Heart left ventricle (tissue), 13 donors: ENCODE measurements around the gene SLX4IP.

Experiments used
- CTCF ChIP-seq, 12 donors: fragments of 200-600 bp; sonication (generic) in 4 of 12; IDR thresholded peaks; one replicate each; pipeline versions ENCODE4 v1.5.0 to v1.8.0; 2018 to 2022; ENCODE audit warnings: antibody characterized with exemption in 12 of 12, mild to moderate bottlenecking in 5 of 12
- POLR2A ChIP-seq, 2 donors: fragments of 450-650 bp; IDR thresholded peaks; one replicate each; pipeline ENCODE4 v1.6.1; 2017; ENCODE audit warnings: antibody characterized with exemption in 2 of 2, mild to moderate bottlenecking in 2 of 2, moderate library complexity in 2 of 2
- donor health status: ischemic (EF 13 %, LVEDD 7.1; RV severe dilation, severe dysfunction).
- donor health status: DM: no; HTN: yes; CAD: no.
- donor health status: DM: no; HTN: no; CAD: no.
- donor health status: ischemic (EF 25% LVEDD 6.9; RV normal size, moderate dysfunction).
- donor health status: ischemic (EF 25% LVEDD 5.7; RV mildly dilated, moderate dysfunction).
- donor health status: ischemic (EF 35%, LVEDD 5.7; RV mildly dilated, moderate dysfunction).
- donor health status: nonischemic (EF 11% LVEDD 7.7; RV severe dilation, severe dysfunction).
- donor health status: DM: yes; HTN: yes; CAD: no.
- donor health status: PGD.
- donor health status: ischemic (EF 29% LVEDD 5.4; RV normal size, mild dysfunction).
- donor health status: nonischemic (EF 23%, LVEDD 6.1; RV moderate dilation, normal function).

- TF ChIP-seq POLR2A (IDR thresholded peaks at IDR 0.05) (no peak), CTCF (IDR thresholded peaks at IDR 0.05) (no peak)
Measured at GRCh38 chr20:10652185-10652584, 217.1 kb downstream of the SLX4IP start.
